HEK293T (cell line): Measurements from ENCODE around the gene KRTAP21-1.

Experiments
- CTCF ChIA-PET: fragments of 350-600 bp; formaldehyde crosslinking; extraction: SDS; loops from one replicate; lab custom pipeline; 2021; ENCODE audit warnings: antibody characterized with exemption, inconsistent platforms; lab: Yijun Ruan, JAX
- POLR2A ChIA-PET: fragments of 350-600 bp; formaldehyde crosslinking; extraction: SDS; loops from one replicate; lab custom pipeline; 2020; ENCODE audit warnings: antibody characterized with exemption, inconsistent platforms; lab: Yijun Ruan, JAX
- DNase-seq: peaks from one replicate; pipeline ENCODE4 v3.0.0; 2012; ENCODE audit warnings: mixed read lengths; ENCODE audit errors: extremely low spot score
- ARNT ChIP-seq: fragments of 450-650 bp; IDR thresholded peaks from 2 replicates; pipeline ENCODE4 v1.6.1; 2017; ENCODE audit warnings: mild to moderate bottlenecking
- BHLHE40 ChIP-seq: fragments of 450-650 bp; IDR thresholded peaks from 2 replicates; pipeline ENCODE4 v1.6.1; 2016; ENCODE audit warnings: mild to moderate bottlenecking, moderate library complexity, borderline replicate concordance
- CTBP1 ChIP-seq: fragments of 450-650 bp; IDR thresholded peaks from 2 replicates; pipeline ENCODE4 v1.6.1; 2016; ENCODE audit warnings: borderline replicate concordance
- ELF4 ChIP-seq: fragments of 450-650 bp; IDR thresholded peaks from 2 replicates; pipeline ENCODE4 v1.6.1; 2017; ENCODE audit warnings: antibody characterized with exemption
- FOXA1 ChIP-seq: fragments of 450-650 bp; IDR thresholded peaks from 2 replicates; pipeline ENCODE4 v1.6.1; 2016; ENCODE audit warnings: mild to moderate bottlenecking
- FOXK2 ChIP-seq: fragments of 450-650 bp; IDR thresholded peaks from 2 replicates; pipeline ENCODE4 v1.6.1; 2016; ENCODE audit warnings: mild to moderate bottlenecking
- FOXM1 ChIP-seq: fragments of 450-650 bp; IDR thresholded peaks from 2 replicates; pipeline ENCODE4 v1.6.1; 2017; ENCODE audit warnings: mild to moderate bottlenecking, borderline replicate concordance
- HDGF ChIP-seq: fragments of 450-650 bp; IDR thresholded peaks from 2 replicates; pipeline ENCODE4 v1.6.1; 2017; ENCODE audit warnings: antibody characterized with exemption, borderline replicate concordance
- L3MBTL2 ChIP-seq: fragments of 450-650 bp; conservative IDR thresholded peaks from 2 replicates; pipeline ENCODE4 v1.6.1; 2016; ENCODE audit warnings: mild to moderate bottlenecking
- LEF1 ChIP-seq: fragments of 450-650 bp; IDR thresholded peaks from 2 replicates; pipeline ENCODE4 v1.6.1; 2017; ENCODE audit warnings: mild to moderate bottlenecking, borderline replicate concordance
- NFRKB ChIP-seq: fragments of 450-650 bp; IDR thresholded peaks from 2 replicates; pipeline ENCODE4 v1.6.1; 2016; ENCODE audit warnings: mild to moderate bottlenecking, moderate library complexity
- PKNOX1 ChIP-seq: fragments of 450-650 bp; IDR thresholded peaks from 2 replicates; pipeline ENCODE4 v1.6.1; 2016
- SP1 ChIP-seq: fragments of 450-650 bp; IDR thresholded peaks from 2 replicates; pipeline ENCODE4 v1.6.1; 2017
- SUZ12 ChIP-seq: fragments of 450-650 bp; IDR thresholded peaks from 2 replicates; pipeline ENCODE4 v1.6.1; 2016; ENCODE audit warnings: mild to moderate bottlenecking
- TARDBP ChIP-seq: fragments of 450-650 bp; IDR thresholded peaks from 2 replicates; pipeline ENCODE4 v1.6.1; 2016
- ZNF384 ChIP-seq: fragments of 450-650 bp; IDR thresholded peaks from 2 replicates; pipeline ENCODE4 v1.6.1; 2016

The KRTAP21-1 gene

DNA sequence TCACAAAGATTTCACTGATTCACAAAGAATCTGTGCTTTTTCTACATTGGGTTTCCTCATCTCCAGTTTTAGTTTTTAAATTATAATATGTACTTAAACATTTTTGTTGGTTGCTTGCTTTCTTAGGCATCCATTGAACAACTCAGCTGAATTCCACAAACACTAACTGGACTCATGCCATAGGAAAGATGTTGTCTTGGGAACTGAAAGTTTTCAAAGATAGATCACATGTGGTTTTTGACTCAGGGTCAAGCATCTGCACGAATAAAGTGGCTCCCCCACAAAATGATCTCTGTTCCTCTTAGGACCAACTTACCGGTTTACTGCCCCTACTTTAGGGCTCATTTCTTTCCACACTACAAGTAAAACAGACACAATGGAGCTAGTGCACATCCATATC is 3.1 kb upstream of the KRTAP21-1 start:
- CTCF ChIA-PET: no interaction called here
- POLR2A ChIA-PET: no interaction called here
- TF ChIP-seq ARNT (no peak), FOXK2 (no peak), BHLHE40 (no peak), LEF1 (no peak), TARDBP (no peak), CTBP1 (no peak), FOXA1 (no peak), SP1 (no peak), ZNF384 (no peak), NFRKB (no peak)
- DNase-seq: no peak

DNA sequence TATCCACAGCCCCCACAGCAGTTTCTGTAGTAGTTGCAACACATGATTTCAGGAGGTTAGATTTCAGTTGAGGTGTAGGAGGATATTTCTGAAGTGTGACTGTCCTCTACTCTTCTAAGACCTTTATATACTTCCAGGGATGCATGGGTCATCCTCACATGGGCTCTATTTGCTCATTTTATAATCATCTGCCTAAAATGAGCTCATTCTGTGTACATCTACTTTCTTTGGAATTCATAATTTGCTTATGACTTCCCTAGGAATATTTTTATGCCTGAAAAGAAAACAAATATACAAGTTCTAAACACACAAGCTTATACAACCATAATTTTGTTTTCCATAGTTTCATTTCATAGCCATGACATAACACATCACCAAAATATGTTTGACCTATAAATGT is 8.1 kb downstream of the KRTAP21-1 start, which contains the start of gene KRTAP21-2:
Gene KRTAP21-2 (minus strand): TSS at position 101 of the 400 bp plus-strand sequence. CDS start 57 bp downstream, at position 44.
- TF ChIP-seq CTBP1 (no peak), L3MBTL2 (no peak), ZNF384 (no peak), NFRKB (no peak), SUZ12 (no peak)
- ChIA-PET POLR2A (no interaction called here), CTCF (no interaction called here)
- no peak for DNase-seq

DNA sequence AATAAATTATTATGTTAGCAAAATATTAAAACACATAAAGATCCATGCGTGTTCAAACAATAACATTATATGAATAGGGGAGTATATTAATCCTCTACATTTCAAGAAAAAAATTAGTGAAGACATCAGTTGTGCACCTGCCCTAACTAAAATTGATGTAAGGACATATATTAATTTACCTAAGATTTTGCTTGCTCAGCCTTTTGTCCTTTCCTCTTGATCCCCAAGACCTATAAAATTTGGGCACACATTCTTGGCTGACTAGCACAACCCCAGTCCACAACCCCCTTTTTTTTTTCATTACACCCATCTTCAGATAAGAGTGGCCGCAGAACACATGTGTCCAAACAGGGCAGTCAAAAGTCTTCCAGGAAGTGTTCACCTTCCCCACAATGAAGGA is 14.8 kb downstream of the KRTAP21-1 start:
- no peak for DNase-seq
- no peak for TF ChIP-seq CTBP1
- TF ChIP-seq ARNT: no peak
- TF ChIP-seq BHLHE40: no peak
- TF ChIP-seq ZNF384: no peak
- TF ChIP-seq L3MBTL2: no peak
- TF ChIP-seq NFRKB: no peak
- TF ChIP-seq FOXK2: no peak
- no peak for TF ChIP-seq SUZ12
- CTCF ChIA-PET: no interaction called here
- POLR2A ChIA-PET: no interaction called here

DNA sequence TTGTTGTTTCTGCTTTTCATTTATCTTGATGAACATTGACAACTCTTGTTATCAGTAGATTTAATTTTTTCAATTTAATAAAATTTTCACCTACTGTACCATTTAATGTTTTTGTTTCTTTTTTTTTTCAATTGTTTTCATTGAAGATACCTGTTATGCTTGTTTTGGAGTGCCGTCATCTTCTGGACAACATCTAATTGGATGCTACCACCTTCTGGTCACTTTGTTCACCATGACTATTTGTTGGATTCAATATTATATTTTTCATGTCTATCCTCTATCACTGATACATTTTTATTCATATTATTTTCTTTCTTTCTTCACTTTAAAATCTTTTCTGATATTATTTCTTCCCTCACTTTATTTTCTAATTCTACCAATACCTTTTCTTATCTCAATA is 22.2 kb downstream of the KRTAP21-1 start:
- POLR2A ChIA-PET: no interaction called here
- no peak for TF ChIP-seq TARDBP
- no peak for TF ChIP-seq PKNOX1
- TF ChIP-seq SUZ12: no peak
- TF ChIP-seq BHLHE40: no peak
- no peak for TF ChIP-seq NFRKB
- TF ChIP-seq LEF1: no peak
- no peak for TF ChIP-seq FOXA1
- TF ChIP-seq FOXK2: no peak
- TF ChIP-seq CTBP1: no peak
- no peak for TF ChIP-seq ZNF384
- no peak for TF ChIP-seq ELF4
- TF ChIP-seq ARNT: no peak
- TF ChIP-seq SP1: no peak
- no peak for TF ChIP-seq HDGF
- TF ChIP-seq L3MBTL2: no peak
- TF ChIP-seq FOXM1: no peak
- CTCF ChIA-PET: no interaction called here
- DNase-seq: no peak

DNA sequence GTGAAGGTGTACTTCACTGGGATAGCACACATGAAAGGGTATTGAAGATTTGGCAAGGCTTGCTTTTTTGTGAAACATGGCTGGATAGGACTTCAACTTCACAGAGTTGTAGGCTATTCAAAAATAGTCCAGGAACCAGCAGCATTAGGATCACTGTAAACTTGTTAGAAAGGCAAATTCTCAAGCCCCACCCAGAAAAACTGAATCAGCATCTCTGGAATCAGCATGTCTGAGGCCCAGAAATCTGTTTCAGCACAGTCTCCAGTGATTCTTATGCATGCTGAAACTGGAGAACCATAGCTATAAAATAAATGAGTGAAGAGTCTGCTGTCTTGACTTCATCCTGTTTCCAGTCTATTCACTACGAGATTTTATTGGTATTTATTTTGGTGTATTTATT is 28.5 kb downstream of the KRTAP21-1 start:
- ChIA-PET CTCF (no interaction called here), POLR2A (no interaction called here)
- TF ChIP-seq ELF4 (no peak), SP1 (no peak)
- DNase-seq: no peak

DNA sequence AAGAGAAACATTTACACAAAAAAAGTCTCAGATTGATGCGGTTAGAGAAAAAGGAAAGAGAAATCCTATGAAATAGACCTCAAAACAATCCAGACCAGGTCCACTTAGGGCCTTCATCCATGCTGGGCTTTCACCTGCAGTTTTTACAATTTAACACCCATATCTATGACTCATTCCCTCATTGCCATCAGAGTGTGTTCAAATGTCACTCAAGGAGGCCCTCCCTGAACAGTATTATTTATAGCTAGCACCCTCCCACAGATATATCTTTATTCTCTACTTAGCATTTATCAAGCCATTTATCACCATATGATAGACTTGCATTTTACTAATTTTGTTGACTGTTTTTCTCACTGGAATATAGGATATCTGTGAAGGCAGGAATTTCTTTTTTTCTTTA is 35.8 kb downstream of the KRTAP21-1 start:
- CTCF ChIA-PET: no interaction called here
- DNase-seq: no peak
- POLR2A ChIA-PET: no interaction called here
- no peak for TF ChIP-seq SP1
- no peak for TF ChIP-seq LEF1
- TF ChIP-seq FOXA1: no peak
- TF ChIP-seq NFRKB: no peak
- no peak for TF ChIP-seq SUZ12
- TF ChIP-seq ZNF384: no peak
- no peak for TF ChIP-seq FOXK2
- no peak for TF ChIP-seq FOXM1
- TF ChIP-seq CTBP1: no peak
- no peak for TF ChIP-seq L3MBTL2
- TF ChIP-seq ARNT: no peak
- TF ChIP-seq PKNOX1: no peak
- TF ChIP-seq ELF4: no peak
- no peak for TF ChIP-seq TARDBP
- no peak for TF ChIP-seq BHLHE40
- no peak for TF ChIP-seq HDGF

- no peak for DNase-seq
- ChIA-PET CTCF (interaction anchor here (0.6 kb wide), 1 partner anchor 236 kb away, joined by 4 read pairs; no protein-coding TSS in a partner anchor), POLR2A (no interaction called here)
- TF ChIP-seq FOXA1 (no peak), CTBP1 (no peak), FOXK2 (no peak), L3MBTL2 (no peak), BHLHE40 (no peak), ELF4 (no peak), PKNOX1 (no peak), ZNF384 (no peak), NFRKB (no peak), FOXM1 (no peak)
These were observed 36.9 kb downstream of the KRTAP21-1 start, which contains the start of gene KRTAP21-3 for GRCh38 chr21:30718239-30718909. Gene KRTAP21-3 (minus strand): TSS chr21:30718777. CDS start chr21:30718759, 18 bp downstream.
